ENCODE measurements around the gene C2orf15.

GRCh38 chr2:99166218-99166617 lies 24.7 kb downstream of the C2orf15 start:
- TF ChIP-seq ZNF316 (IDR thresholded peaks at IDR 0.05) = no peak
- no peak for TF ChIP-seq GTF2A2 (tag; IDR thresholded peaks at IDR 0.05)
- no peak for TF ChIP-seq RFX5 (IDR thresholded peaks at IDR 0.05; ENCODE audit: low read depth, low read length)
- TF ChIP-seq KAT7 (CRISPR knock-in tag; IDR thresholded peaks at IDR 0.05; ENCODE audit: borderline replicate concordance) = no peak
- TF ChIP-seq ELK3 (CRISPR knock-in tag; IDR thresholded peaks at IDR 0.05) = no peak
